CD4-positive, alpha-beta T cell treated with Interleukin-4 for 4 hours (primary cell): ENCODE measurements around the gene CA11.

Experiments used
- DNase-seq: peaks from one replicate; pipeline ENCODE4 v3.0.0-alpha.2; 2020

The CA11 gene

DNA sequence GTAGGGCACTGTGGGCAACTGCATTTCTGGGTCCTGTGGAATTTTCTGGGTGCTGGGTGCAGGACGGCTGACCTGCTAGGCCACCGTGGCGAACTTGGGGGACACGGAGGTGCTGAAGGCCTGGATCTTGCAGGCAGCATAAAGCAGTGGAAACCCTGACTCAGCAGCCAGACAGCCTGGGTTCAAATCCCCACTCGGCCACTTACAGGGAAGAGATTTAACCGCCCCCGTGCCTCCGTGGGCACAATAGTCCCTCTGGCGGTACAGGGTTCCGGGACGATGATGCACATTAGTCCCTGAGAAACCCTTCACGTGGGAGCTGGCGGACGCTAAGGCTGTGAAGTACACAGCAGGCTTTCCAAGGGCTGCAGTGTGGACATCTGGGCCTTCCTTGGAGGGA is 34.1 kb downstream of the CA11 start:
- no peak for DNase-seq

DNA sequence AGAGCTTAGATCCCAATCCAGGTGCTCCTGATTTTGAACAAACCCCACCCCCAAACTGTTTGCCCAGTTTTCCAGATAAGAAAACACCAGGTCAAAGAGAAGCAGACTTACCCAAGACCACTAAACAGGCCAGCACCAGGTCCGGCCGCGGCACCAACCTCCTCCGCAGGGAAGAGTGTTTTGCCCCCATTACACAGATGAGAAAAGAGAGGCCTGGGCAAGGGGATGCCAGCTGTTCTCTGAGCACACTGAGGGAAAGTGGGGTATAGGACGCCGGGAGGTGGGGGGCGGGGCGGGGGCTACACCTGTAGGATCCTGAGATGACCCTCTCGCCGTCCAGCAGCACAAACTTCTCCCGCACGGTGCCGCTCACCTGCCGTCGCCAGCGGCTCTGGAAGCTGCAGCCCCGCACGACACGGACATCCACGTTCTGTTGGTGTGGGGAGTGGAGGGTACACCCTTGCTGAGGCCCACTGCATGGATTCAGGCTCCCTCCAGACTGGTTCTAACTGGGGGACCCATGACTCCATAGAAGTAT is 36.3 kb downstream of the CA11 start:
- no peak for DNase-seq

DNA sequence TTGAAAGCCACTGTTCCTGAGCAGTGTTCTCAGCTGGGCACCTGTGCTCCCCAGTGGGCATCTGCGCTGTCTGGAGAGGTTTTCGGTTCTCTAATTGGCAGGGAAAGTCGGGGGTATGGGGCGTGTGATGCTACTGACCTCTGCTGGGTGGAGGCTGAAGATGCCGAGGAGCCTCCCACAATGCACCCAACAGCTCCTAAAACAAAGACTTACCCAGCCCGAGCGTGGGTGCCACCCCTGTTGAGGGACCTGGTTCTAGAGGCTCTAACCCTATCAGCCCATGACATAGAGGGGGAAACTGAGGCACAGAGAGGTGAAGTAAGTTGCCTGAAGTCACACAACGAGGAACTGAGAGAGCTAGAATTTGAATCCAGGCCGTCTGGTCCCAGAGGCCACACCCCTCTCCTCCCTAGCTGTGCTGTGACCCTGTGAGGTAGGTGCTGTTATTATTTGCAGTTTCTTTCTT is 37.2 kb downstream of the CA11 start:
- DNase-seq = peak; percentile 58

DNA sequence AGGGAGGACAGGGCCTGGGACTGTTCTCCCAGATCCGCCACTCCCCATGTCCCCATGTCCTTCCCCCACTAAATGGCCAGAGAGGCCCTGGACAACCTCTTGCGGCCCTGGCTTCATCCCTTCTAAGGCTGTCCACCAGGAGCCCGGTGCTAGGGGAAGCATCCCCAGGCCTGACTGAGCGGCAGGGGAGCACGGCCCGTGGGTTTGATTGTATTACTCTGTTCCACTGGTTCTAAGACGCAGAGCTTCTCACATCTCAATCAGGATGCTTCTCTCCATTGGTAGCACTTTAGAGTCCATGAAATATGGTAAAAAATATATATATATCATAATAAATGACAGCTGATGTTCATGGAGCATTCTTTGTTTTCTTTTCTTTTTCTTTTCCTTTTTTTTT is 38.6 kb downstream of the CA11 start:
- DNase-seq = no peak

DNA sequence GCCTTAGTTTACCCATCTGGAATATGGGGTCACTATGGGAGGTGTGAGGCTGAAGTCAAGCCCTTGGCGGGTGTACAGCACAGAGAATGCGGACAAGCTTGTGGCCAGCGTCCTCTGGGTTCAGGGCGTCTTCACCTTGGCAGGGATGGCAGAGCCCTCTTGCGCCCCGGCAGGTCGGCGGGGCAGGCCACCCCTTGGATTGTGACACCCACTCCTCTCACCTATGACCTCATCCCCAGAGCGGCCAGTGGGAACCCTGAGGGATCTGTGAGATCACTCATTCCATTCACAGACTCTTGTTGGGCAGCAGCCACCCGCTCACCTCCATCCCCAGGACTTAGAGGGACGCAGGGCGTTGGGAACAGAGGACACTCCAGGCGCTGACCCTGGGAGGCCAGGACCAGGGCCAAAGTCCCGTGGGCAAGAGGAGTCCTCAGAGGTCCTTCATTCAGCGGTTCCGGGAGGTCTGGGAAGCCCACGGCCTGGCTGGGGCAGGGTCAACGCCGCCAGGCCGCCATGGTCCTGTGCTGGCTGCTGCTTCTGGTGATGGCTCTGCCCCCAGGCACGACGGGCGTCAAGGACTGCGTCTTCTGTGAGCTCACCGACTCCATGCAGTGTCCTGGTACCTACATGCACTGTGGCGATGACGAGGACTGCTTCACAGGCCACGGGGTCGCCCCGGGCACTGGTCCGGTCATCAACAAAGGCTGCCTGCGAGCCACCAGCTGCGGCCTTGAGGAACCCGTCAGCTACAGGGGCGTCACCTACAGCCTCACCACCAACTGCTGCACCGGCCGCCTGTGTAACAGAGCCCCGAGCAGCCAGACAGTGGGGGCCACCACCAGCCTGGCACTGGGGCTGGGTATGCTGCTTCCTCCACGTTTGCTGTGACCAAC is 39.3 kb downstream of the CA11 start, which contains the start of gene SPACA4:
TSS of gene SPACA4 (plus strand) at position 280 of the 896 bp plus-strand sequence. CDS start at position 517, 237 bp downstream.
- DNase-seq = no peak

DNA sequence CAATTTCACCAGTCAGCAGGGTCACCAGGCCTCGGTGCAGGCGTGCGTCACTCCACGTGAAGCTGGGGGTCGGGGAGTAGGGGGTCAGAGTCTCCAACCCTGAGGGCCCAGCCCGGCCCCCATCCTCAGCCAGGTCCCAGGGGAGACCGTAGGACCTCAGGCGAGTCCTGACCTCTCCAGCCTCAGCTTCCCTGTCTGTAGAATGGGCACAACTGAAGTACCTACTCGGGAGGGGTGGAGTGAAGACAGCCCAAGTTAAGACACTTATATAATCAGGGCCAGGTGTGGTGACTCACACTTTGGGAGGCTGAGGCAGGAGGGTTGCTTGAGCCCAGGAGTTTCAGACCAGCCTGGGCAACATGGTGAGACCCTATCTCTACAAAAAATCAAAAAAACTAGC is 42.1 kb downstream of the CA11 start:
- no peak for DNase-seq

DNA sequence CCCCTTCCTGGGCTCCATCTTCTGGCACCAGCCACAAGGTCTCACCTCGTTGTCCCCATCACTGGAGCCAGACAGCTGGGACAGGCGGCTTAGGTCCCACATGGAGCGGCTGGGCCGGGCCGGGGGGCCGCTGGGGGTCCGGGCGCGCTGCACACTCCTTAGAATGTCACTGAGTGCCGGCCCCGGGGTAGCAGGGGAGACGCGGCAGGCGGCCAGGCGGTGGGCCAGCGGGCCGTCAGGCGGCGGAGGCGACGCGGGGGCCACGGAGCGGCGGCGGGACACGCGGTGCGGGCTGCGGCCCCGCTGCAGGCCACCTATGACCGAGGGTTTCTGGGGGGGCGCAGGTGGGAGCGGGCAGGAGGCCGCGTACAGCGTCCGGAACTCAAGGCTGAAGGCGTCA is 42.5 kb downstream of the CA11 start:
- no peak for DNase-seq

DNA sequence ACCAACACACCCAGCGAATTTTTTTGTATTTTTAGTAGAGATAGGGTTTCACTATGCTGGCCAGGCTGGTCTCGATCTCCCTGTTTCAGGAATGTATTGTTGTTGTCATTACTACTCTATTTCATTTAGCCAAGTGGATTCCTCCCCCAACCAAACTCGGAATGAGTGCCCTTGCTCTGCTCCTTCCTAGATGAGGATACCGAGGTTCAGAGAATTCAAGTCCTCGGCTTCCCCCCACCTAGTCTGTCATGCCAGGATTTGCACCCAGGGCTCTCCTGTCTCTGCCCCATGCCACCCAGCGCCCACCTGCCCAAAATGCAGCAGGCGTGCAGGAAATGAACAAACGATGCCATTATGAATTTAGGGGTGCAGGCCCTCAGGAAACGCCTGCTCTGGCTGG is 43.0 kb downstream of the CA11 start:
- no peak for DNase-seq

DNA sequence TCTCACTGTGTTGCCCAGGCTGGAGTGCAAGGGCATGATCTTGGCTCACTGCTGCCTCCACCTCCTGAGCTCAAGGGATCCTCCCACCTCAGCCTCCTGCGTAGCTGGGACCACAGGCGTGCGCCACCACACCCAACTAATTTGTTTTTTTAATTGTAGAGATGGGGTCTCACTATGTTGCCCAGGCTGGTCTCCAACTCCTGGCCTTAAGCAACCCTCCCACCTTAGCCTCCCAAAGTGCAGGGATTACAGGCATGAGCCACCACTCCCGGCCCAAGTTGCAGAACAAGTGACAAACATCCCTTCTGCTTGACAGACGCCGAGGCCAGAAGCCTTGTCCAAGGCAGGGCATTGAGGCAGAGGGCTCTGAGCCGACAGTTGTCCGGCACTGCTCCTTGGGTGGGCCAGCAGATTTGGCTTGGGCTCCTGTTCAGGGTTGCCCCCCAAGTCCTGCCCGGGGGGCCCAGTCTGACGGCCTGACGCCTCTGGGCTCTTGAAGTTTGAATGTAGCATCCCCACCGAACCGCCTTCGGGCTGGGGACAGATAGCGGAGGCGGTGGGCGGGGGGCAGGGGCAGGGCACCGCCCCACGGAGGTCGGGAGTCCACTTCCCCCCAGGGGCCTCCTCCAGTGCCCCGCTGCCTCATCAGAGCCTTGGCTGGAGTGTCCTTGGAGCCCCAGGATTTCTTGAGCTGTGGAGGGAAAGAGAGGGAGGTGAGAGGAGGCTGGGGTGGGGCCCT is 45.1 kb downstream of the CA11 start:
- no peak for DNase-seq

DNA sequence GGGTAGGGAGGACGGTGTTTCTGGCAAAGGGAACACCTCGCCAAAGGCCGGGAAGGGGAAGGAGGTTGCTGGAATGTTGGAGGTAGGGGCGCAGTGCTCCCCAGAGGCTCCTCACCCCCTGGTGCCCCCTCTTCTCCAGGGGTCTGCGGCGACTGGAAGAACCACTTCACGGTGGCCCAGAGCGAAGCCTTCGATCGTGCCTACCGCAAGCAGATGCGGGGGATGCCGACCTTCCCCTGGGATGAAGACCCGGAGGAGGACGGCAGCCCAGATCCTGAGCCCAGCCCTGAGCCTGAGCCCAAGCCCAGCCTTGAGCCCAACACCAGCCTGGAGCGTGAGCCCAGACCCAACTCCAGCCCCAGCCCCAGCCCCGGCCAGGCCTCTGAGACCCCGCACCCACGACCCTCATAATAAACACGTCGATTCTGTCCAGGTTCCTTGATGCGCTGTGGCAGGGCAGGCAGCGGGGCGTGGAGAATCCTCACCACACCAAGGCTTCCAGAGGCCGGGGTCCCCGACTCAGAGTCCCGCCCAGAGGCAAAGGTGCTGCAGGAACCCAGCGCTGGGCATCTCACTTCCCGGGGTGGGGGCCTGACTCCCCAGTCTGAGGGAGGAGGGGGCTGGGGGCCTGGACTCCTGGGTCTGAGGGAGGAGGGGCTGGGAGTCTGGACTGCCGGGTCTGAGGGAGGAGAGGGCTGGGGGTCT is 46.8 kb downstream of the CA11 start:
- DNase-seq = no peak

DNA sequence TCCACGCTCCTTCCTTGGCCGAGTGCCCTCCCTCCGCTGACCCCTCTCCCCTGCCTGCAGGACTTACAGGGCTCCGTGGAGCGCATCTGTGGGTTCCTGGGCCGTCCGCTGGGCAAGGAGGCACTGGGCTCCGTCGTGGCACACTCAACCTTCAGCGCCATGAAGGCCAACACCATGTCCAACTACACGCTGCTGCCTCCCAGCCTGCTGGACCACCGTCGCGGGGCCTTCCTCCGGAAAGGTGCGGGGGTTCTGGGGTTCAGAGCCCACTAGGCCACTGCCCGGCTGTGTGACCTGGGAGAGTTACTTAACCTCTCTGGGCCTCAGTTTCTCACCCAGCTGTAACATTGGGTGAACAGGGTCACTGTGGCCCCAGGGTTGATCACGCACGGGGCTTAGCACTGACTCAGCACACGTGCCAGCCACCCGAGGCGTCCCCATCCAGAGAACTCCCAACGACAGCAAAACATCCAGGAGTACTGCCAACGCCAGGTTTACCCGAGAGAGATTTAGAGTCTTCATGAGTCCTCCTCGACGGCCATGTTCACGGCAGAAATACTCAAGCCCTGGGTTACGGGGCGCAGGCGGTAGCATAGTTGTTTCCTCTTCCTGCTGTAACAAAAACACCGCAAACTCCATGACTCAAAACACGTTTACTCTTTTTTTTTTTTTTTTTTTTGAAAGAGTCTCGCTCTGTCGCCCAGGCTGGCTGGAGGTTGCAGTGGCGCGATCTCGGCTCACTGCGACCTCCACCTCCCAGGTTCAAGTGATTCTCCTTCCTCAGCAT is 49.1 kb downstream of the CA11 start:
- DNase-seq = peak; percentile 70

DNA sequence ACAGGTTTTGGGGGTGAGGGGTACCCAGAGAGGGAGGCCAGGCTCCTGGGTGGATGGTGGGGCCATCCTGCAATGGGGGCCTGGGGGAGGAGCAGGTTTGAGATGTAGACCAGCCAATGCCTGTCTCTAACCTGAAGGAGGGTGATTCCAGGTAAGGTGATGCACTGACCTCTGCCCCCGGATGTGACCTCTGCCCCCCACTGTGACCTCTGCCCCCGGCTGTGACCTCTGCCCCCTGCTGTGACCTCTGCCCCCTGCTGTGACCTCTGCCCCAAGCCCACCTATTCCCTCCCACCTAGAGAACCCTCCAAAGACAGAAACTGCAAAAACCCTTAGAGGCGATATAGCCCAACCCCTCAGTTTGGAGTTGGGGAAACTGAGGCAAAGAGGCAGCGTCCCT is 49.8 kb downstream of the CA11 start:
- no peak for DNase-seq

DNA sequence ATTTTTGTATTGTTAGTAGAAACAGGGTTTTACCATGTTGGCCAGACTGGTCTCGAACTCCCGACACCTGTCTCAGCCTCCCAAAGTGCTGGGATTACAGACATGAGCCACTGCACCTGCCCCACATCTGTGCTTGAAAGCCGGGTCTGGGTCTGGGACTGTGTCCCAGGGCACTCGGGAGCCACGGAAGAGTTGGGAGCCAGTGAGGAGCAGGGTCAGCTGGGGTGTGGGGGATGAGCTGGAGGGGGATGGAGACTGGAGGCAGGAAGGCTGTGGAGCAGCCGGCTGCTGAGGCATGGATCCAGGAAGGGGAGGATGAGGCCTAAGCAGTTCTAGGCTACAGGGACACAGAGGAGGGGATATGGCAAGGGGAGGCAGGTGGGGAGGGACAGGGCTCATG is 50.2 kb downstream of the CA11 start:
- DNase-seq = no peak

DNA sequence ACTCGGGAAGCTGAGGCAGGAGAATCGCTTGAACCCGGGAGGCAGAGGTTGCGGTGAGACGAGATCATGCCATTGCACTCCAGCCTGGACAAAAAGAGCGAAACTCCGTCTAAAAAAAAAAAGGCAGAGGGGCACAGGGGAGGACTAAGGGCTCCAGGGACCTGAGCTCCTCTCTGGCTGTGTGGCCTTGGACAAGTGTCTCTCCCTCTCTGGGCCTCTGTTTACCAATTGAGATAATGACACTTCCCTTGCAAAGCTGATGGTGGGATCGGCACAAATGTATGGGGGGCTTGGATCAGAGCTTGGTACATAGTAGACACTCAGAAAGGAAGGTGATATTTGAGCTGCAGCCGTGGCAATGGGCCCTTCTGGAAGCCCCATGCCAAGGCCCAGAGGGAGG is 50.8 kb downstream of the CA11 start:
- no peak for DNase-seq

DNA sequence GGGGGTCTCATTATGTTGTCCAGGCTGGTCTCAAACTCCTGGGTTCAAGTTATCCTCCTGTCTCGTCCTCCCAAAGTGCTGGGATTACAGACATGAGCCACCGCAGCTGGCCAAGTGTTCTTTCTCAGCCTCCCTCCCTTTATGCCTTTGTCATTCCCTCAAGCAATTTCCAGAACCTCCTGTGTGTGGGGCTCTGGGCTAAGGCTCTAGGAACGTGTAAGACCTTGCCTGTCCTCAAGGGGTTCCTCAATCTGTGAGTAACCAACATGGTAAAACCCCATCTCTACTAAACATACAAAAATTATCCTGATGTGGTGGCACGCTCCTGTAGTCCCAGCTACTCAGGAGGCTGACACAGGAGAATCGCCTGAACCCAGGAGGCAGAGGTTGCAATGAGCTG is 55.0 kb downstream of the CA11 start:
- DNase-seq = no peak

DNA sequence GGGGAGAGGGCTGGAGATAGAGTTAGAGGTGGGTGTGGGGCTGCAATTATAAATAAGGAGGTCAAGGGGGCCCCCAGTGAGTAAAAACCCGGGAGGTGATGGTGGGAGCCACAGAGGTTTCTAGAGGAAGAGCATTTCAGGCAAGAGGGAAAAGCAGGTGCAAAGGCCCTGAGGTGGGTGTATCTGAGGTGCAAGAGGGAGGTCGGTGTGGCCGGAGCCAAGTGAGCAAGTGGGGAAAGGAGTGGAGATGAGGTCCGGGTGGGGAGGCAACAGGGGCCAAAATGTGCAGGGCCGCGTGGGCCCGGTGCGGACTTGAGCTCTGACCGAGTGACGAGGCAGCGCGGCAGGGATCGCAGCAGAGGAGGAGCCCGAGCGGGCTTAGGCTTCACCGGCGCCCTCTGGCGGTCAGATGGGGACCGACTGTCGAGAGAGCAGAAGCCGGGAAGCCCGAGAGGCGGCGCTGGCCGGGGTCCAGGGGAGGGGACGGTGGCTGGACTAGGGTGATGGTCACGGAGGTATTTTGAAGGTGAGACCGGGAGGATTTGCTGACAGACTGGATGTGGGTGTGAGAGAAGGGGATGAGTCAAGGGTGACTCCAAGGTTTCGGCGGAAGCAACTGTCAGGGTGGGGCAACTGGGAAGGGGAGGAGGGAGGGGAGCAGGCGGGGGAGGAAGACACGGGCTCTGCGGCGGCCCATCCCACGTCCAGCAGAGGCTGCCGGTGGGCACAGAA is 57.2 kb downstream of the CA11 start:
- DNase-seq = peak; percentile 80
